Hematopoietic multipotent progenitor cell treated with erythropoietin and hydrocortisone succinate and interleukin-3 and kit ligand, for 17 days (in vitro differentiated cells): Measurements from ENCODE around the gene GLG1.
"Not testable (repeated sequence)": the region's sequence is repeated elsewhere in the genome, so short reads cannot be mapped to it uniquely, and the experiment has no call there.

Experiments
- DNase-seq: peaks from one replicate; pipeline ENCODE4 v3.0.0-alpha.2; 2015; ENCODE audit warnings: low spot score

The GLG1 gene

GRCh38 chr16:74606521-74607309 is at the start of gene GLG1:
TSS of gene GLG1 (minus strand) at chr16:74607114. CDS start at chr16:74607094, 20 bp downstream.
- peak; percentile 92 for DNase-seq

- no peak for DNase-seq
These were observed 47.7 kb upstream of the GLG1 start for GRCh38 chr16:74654536-74655050.

GRCh38 chr16:74652883-74653282 is 46.0 kb upstream of the GLG1 start:
- not testable (repeated sequence) for DNase-seq

GRCh38 chr16:74652249-74652648 is 45.3 kb upstream of the GLG1 start:
- DNase-seq: no peak

DNA sequence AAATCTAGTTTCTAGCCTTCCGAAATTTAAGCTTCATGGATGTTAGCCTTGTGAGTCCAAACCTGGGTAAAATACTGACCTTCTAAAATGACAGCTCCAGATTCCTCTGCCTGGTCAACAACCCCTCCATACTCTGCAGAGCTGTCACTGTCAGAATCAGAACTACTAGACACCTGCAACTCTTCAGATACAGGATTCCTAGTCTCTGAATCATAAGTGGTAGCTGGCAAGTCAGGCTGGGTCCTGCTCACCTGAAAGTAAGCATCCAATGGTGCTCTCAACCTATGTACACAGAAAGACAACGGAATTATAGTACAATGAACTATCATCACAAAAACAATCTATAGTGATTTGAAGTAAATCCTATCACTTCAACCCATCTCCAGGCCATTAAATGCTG is 44.9 kb upstream of the GLG1 start:
- no peak for DNase-seq

DNA sequence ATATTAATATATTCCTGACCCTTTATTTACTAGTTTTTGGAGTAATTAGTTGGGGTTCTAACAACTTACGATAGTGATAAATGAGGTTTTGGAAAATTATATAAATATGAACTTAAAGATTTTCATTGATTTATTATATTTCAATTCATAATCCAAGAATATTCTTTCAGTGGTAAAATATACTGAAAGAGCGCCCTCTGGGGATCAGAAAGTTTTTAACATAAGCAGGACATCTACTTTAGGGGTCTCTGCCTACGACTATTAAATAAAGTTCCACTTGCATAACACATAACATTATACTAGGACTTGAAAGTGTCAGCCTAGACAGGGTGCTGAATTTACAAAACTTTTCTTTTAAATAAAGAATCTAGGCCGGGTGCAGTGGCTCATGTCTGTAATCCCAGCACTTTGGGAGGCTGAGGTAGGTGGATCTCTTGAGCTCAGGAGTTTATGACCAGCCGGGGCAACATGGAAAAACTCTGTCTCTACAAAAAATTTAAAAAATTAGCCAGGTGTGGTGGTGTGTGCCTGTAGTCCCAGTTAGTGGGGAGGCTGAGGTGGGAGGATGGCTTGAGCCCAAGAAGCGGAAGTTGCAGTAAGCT is 44.2 kb upstream of the GLG1 start:
- DNase-seq: peak; percentile 34

DNA sequence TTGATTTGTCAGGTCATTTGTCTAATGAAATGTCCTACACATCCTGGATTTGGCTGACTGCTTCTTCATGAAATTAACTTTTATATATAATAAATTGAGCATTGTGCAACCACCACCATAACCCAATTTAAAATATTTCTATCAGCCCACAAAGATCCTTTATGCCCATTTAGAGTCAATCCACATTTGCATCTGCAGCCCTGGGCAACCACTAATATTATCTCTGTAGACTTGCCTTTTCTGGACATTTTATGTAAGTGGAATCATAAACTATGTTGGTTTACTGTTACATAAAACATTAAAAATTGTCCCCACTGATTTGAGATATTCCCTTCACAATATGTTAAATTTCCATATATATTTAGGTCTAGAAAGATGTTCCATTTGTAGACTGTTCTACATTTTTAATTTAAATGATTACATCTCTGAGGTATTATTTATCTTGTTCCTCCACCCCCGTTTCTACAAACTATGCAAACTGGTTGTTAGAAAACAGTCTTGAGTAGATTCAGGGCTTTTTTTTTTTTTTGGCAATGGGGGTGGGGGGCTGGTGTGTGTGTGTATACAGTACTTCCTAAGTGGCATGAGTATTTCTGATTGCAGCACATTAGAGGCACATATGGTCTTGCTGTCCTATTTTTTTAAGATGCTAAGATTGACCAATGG is 43.1 kb upstream of the GLG1 start:
- DNase-seq: no peak

DNA sequence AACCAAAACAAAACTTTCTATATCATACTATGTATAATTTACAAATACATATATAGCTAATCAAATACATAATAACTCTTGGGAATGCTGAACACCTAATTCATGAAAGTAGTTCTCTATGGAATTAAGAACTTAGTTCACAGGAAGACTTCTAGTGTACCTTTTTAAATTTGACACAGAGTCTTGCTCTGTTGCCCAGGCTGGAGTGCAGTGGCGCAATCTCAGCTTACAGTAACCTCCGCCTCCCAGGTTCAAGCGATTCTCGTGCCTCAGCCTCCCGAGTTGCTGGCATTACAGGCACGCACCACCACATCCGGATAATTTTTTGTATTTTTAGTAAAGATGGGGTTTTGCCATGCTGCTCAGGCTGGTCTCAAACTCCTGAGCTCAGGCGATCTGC is 35.1 kb upstream of the GLG1 start:
- no peak for DNase-seq

DNA sequence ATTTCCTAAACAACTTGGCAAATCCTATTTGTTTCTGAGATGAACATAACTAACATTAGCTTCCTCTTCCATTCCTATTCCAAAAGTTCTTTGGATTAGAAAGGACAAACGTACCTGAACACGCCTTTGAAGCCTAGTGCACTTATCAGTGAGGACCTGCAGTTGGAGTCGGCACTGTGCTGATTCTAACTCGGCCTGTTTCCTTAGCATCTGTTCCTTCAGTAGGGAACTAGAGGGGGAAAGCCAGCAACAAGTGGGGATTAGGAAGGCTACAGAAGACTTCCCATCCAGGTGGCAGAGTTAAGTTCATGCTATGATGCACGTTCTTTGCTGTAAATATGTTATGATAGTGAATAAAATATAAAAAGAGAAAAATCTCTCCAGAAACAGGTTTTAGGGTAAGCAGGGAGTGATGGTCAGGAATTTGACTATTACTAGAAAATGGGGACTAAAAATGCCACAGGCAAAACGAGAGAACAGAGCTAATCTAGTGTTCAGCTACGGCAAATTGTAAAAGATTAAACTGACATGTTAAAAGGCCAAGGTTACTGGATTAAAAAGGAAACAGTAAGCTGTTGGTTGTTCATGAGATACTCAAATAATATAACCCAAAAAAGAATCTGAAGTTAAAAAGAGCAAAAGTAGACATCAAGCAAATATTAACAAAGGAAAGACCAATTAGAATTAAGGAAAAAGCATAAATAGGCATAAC is 31.0 kb upstream of the GLG1 start:
- DNase-seq: no peak

DNA sequence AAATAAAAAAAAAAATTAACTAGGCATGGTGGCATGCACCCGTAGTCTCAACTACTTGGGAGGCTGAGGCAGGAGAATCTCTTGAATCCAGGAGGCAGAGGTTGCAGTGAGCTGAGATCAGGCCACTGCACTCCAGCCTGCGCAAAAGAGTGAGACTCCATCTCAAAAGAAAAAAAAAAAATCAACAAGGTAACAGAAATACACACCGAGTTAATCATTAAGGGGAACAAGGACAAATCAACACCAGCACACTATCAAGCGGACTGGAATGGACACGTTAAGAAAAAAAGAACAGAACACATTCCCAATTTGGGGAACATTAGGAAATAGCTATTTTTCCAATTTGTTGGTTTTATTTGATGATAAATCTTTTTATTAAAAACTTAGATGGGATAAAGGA is 28.4 kb upstream of the GLG1 start:
- no peak for DNase-seq

- DNase-seq: no peak
These were observed 26.8 kb upstream of the GLG1 start for GRCh38 chr16:74633686-74634085.

GRCh38 chr16:74627506-74628220 is 20.7 kb upstream of the GLG1 start:
- no peak for DNase-seq

DNA sequence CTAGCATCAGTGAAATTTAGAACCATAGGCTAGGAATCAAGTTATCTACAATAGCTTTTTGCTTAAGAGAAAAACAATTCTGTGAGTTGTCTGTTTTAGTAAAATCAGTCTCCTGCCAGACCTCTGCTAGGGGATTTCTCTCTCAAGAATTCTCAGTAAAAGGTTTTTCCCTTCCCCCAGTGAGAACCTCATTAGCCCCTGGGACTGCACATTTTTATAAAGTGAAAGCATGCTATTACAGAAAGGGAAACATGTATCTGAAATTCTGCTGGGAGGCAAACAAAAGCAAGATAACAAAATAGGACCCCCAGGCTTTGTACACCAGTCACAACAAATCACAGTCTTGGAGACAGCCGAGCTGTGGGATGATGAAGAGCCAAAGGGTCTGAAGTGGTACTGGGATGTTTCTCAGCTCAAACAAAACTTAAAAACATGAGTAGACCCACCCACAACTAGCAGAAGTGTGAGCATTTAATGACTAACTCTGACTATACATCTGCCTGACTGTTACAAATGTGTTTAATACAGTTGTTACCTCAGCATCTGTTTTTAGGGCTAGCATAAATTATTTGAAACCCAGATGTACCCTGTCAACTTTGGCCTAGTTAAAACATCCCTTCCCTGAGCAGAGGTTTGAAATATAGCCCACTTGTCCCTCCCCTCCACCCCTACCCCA is 20.0 kb upstream of the GLG1 start:
- no peak for DNase-seq

GRCh38 chr16:74625500-74626350 is 18.8 kb upstream of the GLG1 start:
- DNase-seq: no peak

GRCh38 chr16:74623839-74624235 is 16.9 kb upstream of the GLG1 start:
- peak; percentile 3 for DNase-seq

DNA sequence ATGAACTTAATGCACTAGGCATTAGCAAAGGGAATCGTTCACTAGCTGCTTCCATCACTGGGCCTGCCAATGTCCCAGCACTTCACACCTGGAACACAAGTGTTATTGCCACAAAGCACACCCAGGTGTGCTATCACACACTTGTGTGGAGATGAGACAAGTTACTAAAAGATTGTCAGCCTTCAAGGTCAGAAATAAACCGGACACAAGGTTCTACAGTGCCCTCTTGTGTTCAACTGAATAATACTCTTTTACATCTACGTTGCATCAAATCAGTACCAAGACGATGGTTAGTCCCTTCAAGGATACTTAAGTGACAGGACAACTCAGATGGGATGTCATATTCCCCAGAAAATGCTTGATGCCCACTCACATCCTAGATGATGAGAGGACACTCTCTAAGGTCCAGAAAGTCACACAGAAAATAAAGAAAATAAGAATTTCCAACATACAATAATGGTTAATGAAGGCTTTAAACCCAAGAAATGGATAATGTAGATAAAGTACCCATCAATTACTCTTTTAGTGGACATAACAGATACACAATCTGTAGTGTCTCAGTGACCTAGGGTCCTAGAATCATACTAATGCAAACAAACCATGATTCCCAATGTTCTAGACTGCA is 16.4 kb upstream of the GLG1 start:
- DNase-seq: peak; percentile 70

DNA sequence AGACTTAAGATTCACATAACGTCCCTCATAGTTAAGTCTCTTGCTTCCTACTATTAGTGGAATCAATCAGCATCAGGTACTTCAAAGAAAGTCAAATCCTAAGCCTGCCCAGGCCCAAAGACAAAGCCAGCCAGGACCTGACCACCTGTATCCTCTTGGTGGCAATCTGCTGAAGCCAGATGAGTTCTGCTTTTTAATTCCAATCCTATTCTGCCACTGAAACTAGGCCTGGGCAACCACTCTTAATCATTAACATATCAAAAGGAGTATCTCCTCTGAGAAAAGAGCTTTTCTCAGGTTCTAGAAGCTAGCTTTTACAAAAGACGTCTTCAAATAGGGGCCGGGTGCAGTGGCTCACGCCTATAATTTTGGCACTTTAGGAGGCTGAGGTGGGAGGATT is 15.1 kb upstream of the GLG1 start:
- DNase-seq: no peak

- DNase-seq: no peak
These were observed 10.4 kb upstream of the GLG1 start for GRCh38 chr16:74617206-74617788.

GRCh38 chr16:74611721-74612120 is 4.8 kb upstream of the GLG1 start:
- DNase-seq: no peak
